Measurements from ENCODE around the gene OR6Q1. TPM values are rescaled to one million over a fixed set of nuclear protein-coding genes. Genes with fewer than 3 reads are reported as not detected.

OR6Q1 gene
- total and polyA plus RNA-seq, 2 experiments from 2014 or later, result not detected

DNA sequence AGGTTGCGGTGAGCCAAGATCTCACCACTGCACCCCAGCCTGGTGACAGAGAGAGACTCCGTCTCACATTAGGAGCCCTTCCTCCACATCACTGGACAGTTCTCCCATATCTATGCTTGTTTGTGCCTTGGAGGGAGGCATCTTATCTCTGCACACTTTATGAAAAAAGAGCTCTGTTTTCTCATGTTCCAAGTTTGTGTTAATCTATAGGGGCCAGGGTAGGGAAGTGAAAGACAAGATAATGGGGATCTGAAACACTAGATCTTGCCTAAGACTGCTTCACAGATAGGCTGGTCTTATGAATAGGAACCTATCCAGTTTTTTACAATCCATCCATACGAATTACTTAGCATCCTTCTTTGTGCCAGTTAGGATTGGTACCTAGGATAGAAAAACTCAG lies 17.1 kb downstream of the OR6Q1 start:
- no peak overlapping the region for H3K4me2 ChIP-seq
- H3K4me3 ChIP-seq, result no peak overlapping the region
- no peaks in the 10 kb centered on the region for H4K20me1 ChIP-seq (ENCODE audit: insufficient read depth, poor library complexity, severe bottlenecking)
- 86% methylated on average over 3 of the region's 3 CpGs for WGBS (ENCODE audit: low lambda C conversion rate, missing lambda C conversion rate)
- no peaks in the 10 kb centered on the region for H3K4me1 ChIP-seq (ENCODE audit: insufficient read depth)
- TF ChIP-seq, protein P1, sequence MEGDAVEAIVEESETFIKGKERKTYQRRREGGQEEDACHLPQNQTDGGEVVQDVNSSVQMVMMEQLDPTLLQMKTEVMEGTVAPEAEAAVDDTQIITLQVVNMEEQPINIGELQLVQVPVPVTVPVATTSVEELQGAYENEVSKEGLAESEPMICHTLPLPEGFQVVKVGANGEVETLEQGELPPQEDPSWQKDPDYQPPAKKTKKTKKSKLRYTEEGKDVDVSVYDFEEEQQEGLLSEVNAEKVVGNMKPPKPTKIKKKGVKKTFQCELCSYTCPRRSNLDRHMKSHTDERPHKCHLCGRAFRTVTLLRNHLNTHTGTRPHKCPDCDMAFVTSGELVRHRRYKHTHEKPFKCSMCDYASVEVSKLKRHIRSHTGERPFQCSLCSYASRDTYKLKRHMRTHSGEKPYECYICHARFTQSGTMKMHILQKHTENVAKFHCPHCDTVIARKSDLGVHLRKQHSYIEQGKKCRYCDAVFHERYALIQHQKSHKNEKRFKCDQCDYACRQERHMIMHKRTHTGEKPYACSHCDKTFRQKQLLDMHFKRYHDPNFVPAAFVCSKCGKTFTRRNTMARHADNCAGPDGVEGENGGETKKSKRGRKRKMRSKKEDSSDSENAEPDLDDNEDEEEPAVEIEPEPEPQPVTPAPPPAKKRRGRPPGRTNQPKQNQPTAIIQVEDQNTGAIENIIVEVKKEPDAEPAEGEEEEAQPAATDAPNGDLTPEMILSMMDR (IDR thresholded peaks at IDR 0.05; ENCODE audit: poor library complexity), result no peak
- no peak for TF ChIP-seq EZH2 (IDR thresholded peaks at IDR 0.05; ENCODE audit: borderline replicate concordance)
- no peak for TF ChIP-seq EZH2phosphoT487 (IDR thresholded peaks at IDR 0.05; ENCODE audit: low read depth, severe bottlenecking, unreplicated experiment)
- no peak overlapping the region for H3K27ac ChIP-seq
- no peaks in the 10 kb centered on the region for H3K36me3 ChIP-seq (replicated peaks; ENCODE audit: insufficient read depth, low read depth)
- no peaks in the 10 kb centered on the region for H3K79me2 ChIP-seq
- H3K9me2 ChIP-seq (replicated peaks; ENCODE audit: insufficient read depth), result no peaks in the 10 kb centered on the region
- H2AFZ ChIP-seq, result no peak overlapping the region
- no peaks in the 10 kb centered on the region for H3K9me3 ChIP-seq (ENCODE audit: low read depth)
- DNase-seq (ENCODE audit: low spot score), result no peak
- H3K27me3 ChIP-seq, result no peaks in the 10 kb centered on the region

DNA sequence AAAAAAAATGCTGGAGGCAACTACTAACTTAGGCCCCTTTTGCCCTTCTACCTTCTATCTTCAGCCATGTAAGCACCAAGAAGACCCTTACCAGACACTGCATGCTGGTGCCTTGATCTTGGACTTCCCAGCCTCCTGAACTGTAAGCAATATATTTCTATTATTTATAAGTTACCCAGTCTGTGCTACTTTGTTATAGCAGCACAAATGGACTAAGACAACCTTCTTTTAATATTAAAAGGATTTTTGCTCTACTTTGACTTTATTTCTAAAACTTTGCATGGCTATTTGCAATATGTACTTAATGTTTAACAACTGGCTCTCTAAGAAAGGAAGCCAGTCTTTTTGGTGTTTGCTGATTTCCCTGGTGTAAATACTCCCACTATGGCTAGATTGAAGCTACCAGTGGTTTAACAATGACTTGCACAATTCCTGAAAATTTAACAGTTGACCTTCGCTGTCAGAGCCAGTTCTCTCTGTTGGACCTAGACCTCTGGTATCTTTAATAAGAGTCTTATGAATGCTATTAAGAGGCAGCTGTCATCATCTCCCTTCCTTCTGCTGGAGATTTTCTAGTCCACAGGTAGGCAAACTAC lies 25.2 kb downstream of the OR6Q1 start:
- Histone ChIP-seq H2AFZ (no peak overlapping the region), H3K27me3 (no peaks in the 10 kb centered on the region), H3K4me2 (no peak overlapping the region), H3K27ac (no peak overlapping the region), H3K79me2 (no peaks in the 10 kb centered on the region), H3K9me3 (ENCODE audit: low read depth) (no peaks in the 10 kb centered on the region), H3K4me1 (ENCODE audit: insufficient read depth) (peaks cover 19% of the 10 kb centered on the region), H4K20me1 (ENCODE audit: insufficient read depth, poor library complexity, severe bottlenecking) (no peaks in the 10 kb centered on the region), H3K9me2 (replicated peaks; ENCODE audit: insufficient read depth) (no peaks in the 10 kb centered on the region), H3K4me3 (no peak overlapping the region), H3K36me3 (replicated peaks; ENCODE audit: insufficient read depth, low read depth) (no peaks in the 10 kb centered on the region)
- TF ChIP-seq EZH2 (IDR thresholded peaks at IDR 0.05; ENCODE audit: borderline replicate concordance) (no peak), EZH2phosphoT487 (IDR thresholded peaks at IDR 0.05; ENCODE audit: low read depth, severe bottlenecking, unreplicated experiment) (no peak)
- TF ChIP-seq, protein P1 (IDR thresholded peaks at IDR 0.05; ENCODE audit: poor library complexity), result no peak
- no peak for DNase-seq (ENCODE audit: low spot score)
- WGBS (ENCODE audit: low lambda C conversion rate, missing lambda C conversion rate), result 91% methylated on average over 1 of the region's 1 CpG

DNA sequence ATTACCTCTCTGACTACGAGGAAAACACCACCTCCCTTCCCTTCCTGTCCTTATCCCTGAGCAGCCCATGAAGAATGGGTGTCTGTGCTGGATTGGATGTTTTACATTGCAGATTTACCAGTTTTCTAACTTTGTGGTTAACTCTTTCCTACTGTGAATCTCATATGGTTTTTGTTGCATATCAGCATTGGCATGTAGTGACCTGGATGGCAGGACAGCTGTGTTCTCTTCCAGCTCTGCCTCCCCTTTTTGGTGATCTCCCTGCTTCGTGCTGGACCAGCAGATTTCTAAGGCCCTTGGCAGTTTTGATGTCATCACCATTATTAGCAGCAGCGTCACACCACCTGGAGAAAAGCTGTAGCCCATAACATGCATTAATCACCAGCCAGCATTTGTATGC lies 26.7 kb downstream of the OR6Q1 start:
- peaks cover 21% of the 10 kb centered on the region for H3K4me1 ChIP-seq (ENCODE audit: insufficient read depth)
- no peaks in the 10 kb centered on the region for H3K36me3 ChIP-seq (replicated peaks; ENCODE audit: insufficient read depth, low read depth)
- WGBS (ENCODE audit: low lambda C conversion rate, missing lambda C conversion rate), result 81% methylated on average over 3 of the region's 3 CpGs
- H3K27me3 ChIP-seq, result no peaks in the 10 kb centered on the region
- no peaks in the 10 kb centered on the region for H3K9me3 ChIP-seq (ENCODE audit: low read depth)
- no peak for TF ChIP-seq EZH2phosphoT487 (IDR thresholded peaks at IDR 0.05; ENCODE audit: low read depth, severe bottlenecking, unreplicated experiment)
- TF ChIP-seq, protein P1 (IDR thresholded peaks at IDR 0.05; ENCODE audit: poor library complexity), result no peak
- H4K20me1 ChIP-seq (ENCODE audit: insufficient read depth, poor library complexity, severe bottlenecking), result no peaks in the 10 kb centered on the region
- no peak overlapping the region for H3K27ac ChIP-seq
- no peak overlapping the region for H2AFZ ChIP-seq
- no peaks in the 10 kb centered on the region for H3K79me2 ChIP-seq
- DNase-seq (ENCODE audit: low spot score), result no peak
- no peak overlapping the region for H3K4me3 ChIP-seq
- H3K4me2 ChIP-seq, result no peak overlapping the region
- no peaks in the 10 kb centered on the region for H3K9me2 ChIP-seq (replicated peaks; ENCODE audit: insufficient read depth)

Data from hepatocyte (in vitro differentiated cells).